ENCODE measurements around the gene LAIR1.

LAIR1 gene

GRCh38 chr19:54312436-54313377 is 52.0 kb downstream of the LAIR1 start, which contains the start of gene LILRA5:
LILRA5 (minus strand) TSS chr19:54313166; CDS start chr19:54313019, 147 bp downstream.
- peak; percentile 82 for DNase-seq

- DNase-seq, result no peak
Observed at GRCh38 chr19:54312011-54312410, 52.7 kb downstream of the LAIR1 start.

- DNase-seq, result no peak
Observed at GRCh38 chr19:54311486-54311885, 53.2 kb downstream of the LAIR1 start.

- no peak for DNase-seq
Observed at GRCh38 chr19:54310543-54310942, 54.2 kb downstream of the LAIR1 start.

- peak; percentile 60 for DNase-seq
Observed at GRCh38 chr19:54309811-54310210, 54.9 kb downstream of the LAIR1 start.

- DNase-seq, result no peak
Observed at GRCh38 chr19:54307389-54308020, 57.2 kb downstream of the LAIR1 start.

- no peak for DNase-seq
Observed at GRCh38 chr19:54305141-54305540, 59.6 kb downstream of the LAIR1 start.

- no peak for DNase-seq
Observed at GRCh38 chr19:54302257-54302656, 62.5 kb downstream of the LAIR1 start.
